GM23338 (cell line): ENCODE results near the gene PMM1. TPM values are rescaled to one million over a fixed set of nuclear protein-coding genes. Genes with fewer than 3 reads are reported as not detected.

Experiments
- ATAC-seq: fragments of 200-7000 bp; cut with Tn5 transposase; 3 replicates; pipeline ENCODE4 v1.9.1; 2020
- DNase-seq: peaks from one replicate; pipeline ENCODE4 v3.0.0-alpha.2; 2015; ENCODE audit warnings: low spot score
- H2AFZ ChIP-seq: fragments of 200-600 bp; sonication (generic); 2 replicates; pipeline ENCODE4 v1.8.0; 2016; ENCODE audit warnings: antibody characterized with exemption, mild to moderate bottlenecking, moderate library complexity
- H3F3A ChIP-seq: fragments of 200-600 bp; sonication (generic); replicated peaks from 2 replicates; pipeline ENCODE4 v1.8.0; 2017; ENCODE audit warnings: antibody characterized with exemption, mixed run types, low read depth
- H3K27ac ChIP-seq: fragments of 200-600 bp; sonication (generic); 2 replicates; pipeline ENCODE4 v1.6.1; 2016; ENCODE audit warnings: low read depth
- H3K27me3 ChIP-seq: fragments of 200-600 bp; sonication (generic); 2 replicates; pipeline ENCODE4 v1.8.0; 2016; ENCODE audit warnings: mild to moderate bottlenecking, mixed run types, moderate library complexity; ENCODE audit not compliant: insufficient read depth
- H3K36me3 ChIP-seq: fragments of 200-600 bp; sonication (generic); 2 replicates; pipeline ENCODE4 v1.8.0; 2016; ENCODE audit warnings: mild to moderate bottlenecking; ENCODE audit not compliant: insufficient read depth
- H3K4me1 ChIP-seq: fragments of 200-600 bp; sonication (generic); 2 replicates; pipeline ENCODE4 v1.8.0; 2016; ENCODE audit warnings: mild to moderate bottlenecking, moderate library complexity; ENCODE audit not compliant: insufficient read depth
- H3K4me2 ChIP-seq: fragments of 200-600 bp; sonication (generic); 2 replicates; pipeline ENCODE4 v1.7.1; 2017; ENCODE audit warnings: mixed run types
- H3K4me3 ChIP-seq: fragments of 200-600 bp; sonication (generic); 2 replicates; pipeline ENCODE4 v1.6.1; 2016; ENCODE audit warnings: mixed run types
- H3K79me2 ChIP-seq: fragments of 200-600 bp; sonication (generic); replicated peaks from 2 replicates; pipeline ENCODE4 v1.8.0; 2017; ENCODE audit warnings: mild to moderate bottlenecking; ENCODE audit not compliant: insufficient read depth
- H3K9me2 ChIP-seq: fragments of 200-600 bp; sonication (generic); 2 replicates; pipeline ENCODE4 v1.8.0; 2017; ENCODE audit not compliant: insufficient read depth
- H4K20me1 ChIP-seq: fragments of 200-600 bp; sonication (generic); replicated peaks from 2 replicates; pipeline ENCODE4 v1.8.0; 2017; ENCODE audit warnings: mild to moderate bottlenecking; ENCODE audit not compliant: insufficient read depth
- H3K27ac Mint-ChIP-seq: 2 replicates; pipeline ENCODE4 v1.8.0; 2020; ENCODE audit warnings: inconsistent platforms, mild to moderate bottlenecking, moderate library complexity, mixed read lengths
- H3K27me3 Mint-ChIP-seq: 3 replicates; pipeline ENCODE4 v1.8.0; 2022; ENCODE audit warnings: low read depth, mild to moderate bottlenecking, moderate library complexity, mixed read lengths, inconsistent platforms; ENCODE audit not compliant: insufficient read depth, poor library complexity
- H3K36me3 Mint-ChIP-seq: 3 replicates; pipeline ENCODE4 v1.8.0; 2021; ENCODE audit warnings: low read depth, mild to moderate bottlenecking, inconsistent platforms, moderate library complexity, mixed read lengths
- H3K4me1 Mint-ChIP-seq: 3 replicates; pipeline ENCODE4 v1.8.0; 2020; ENCODE audit warnings: mild to moderate bottlenecking, inconsistent platforms, mixed read lengths
- H3K4me3 Mint-ChIP-seq: 3 replicates; pipeline ENCODE4 v1.8.0; 2021; ENCODE audit warnings: moderate library complexity, mild to moderate bottlenecking, inconsistent platforms, mixed read lengths
- H3K9me3 Mint-ChIP-seq: 3 replicates; pipeline ENCODE4 v1.8.0; 2020; ENCODE audit warnings: moderate library complexity, mild to moderate bottlenecking, inconsistent platforms, mixed read lengths
- CREB1 ChIP-seq: fragments of 250-450 bp; sonication (Bioruptor Pico); IDR thresholded peaks from 2 replicates; pipeline ENCODE4 v1.5.0; 2020; ENCODE audit warnings: low read depth, mild to moderate bottlenecking, moderate library complexity
- EZH2 ChIP-seq: fragments of 200-600 bp; sonication (generic); IDR thresholded peaks from one replicate; pipeline ENCODE4 v1.8.0; 2017; ENCODE audit warnings: antibody characterized with exemption, mild to moderate bottlenecking, low read depth; ENCODE audit not compliant: unreplicated experiment
- EZH2phosphoT487 ChIP-seq: fragments of 200-600 bp; sonication (generic); IDR thresholded peaks from one replicate; pipeline ENCODE4 v1.8.1; 2018; ENCODE audit warnings: antibody characterized with exemption; ENCODE audit not compliant: unreplicated experiment
- JUNB ChIP-seq: IDR thresholded peaks from one replicate; pipeline ENCODE4 v1.6.1; 2016; ENCODE audit warnings: antibody characterized with exemption; ENCODE audit not compliant: unreplicated experiment
- NANOG ChIP-seq: IDR thresholded peaks from 2 replicates; pipeline ENCODE4 v1.6.1; 2016; ENCODE audit warnings: antibody characterized with exemption, borderline replicate concordance
- POLR2AphosphoS5 ChIP-seq: IDR thresholded peaks from 2 replicates; pipeline ENCODE4 v1.6.1; 2016; ENCODE audit warnings: antibody characterized with exemption, low read depth
- polyA plus RNA-seq: library from polyadenylated mRNA; unstranded; fragments of >200 nt; fragmentation: Nextera tagmentation; extraction: Ambion mirVana; gene quantifications from 2 replicates; pipeline ENCODE4 v1.2.1, GENCODE V29; 2016
- total RNA-seq: library from RNA; depleted of rRNA; stranded (reverse); fragments of >200 nt; shearing (Covaris generic); gene quantifications from 2 replicates; pipeline ENCODE4 v1.2.3, GENCODE V29; 2014
- TF ChIP-seq, protein P1 (sequence below): IDR thresholded peaks from one replicate; pipeline ENCODE4 v1.6.1; 2018; ENCODE audit warnings: antibody characterized with exemption; ENCODE audit not compliant: unreplicated experiment
- TF ChIP-seq, protein P2 (sequence below), 2 experiments: fragments of 200-600 bp in 1 of 2; sonication (generic) in 1 of 2; conservative IDR thresholded peaks; 2 replicates each; pipeline versions ENCODE4 v1.5.1 to v1.6.1; 2016 to 2017; ENCODE audit warnings: antibody characterized with exemption in 2 of 2, low read depth in 2 of 2, mild to moderate bottlenecking in 2 of 2, moderate library complexity in 1 of 2
- TF ChIP-seq, protein P3 (sequence below): IDR thresholded peaks from 2 replicates; pipeline ENCODE4 v1.6.1; 2016; ENCODE audit warnings: antibody characterized with exemption

PMM1 gene
- total and polyA plus RNA-seq, 2 experiments from 2014 or later = 8.7 to 9.9 TPM

DNA sequence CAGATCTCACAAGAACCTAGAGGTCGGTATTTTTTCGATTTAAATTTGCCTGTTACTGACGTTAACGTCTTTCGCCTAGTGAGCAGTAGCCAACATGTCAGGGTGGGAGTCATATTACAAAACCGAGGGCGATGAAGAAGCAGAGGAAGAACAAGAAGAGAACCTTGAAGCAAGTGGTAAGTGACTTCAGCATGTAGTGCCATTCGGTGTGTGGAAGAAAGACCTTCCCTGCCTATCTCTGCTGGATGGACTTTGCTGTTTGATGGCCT, 32.2 kb upstream of the PMM1 start:
- H3K27ac Mint-ChIP-seq = peak overlapping the region; percentile 100
- H3F3A ChIP-seq = peaks cover 22% of the 10 kb centered on the region; the same call in 1 of the 2 replicates
- peaks cover 51% of the 10 kb centered on the region for H3K36me3 Mint-ChIP-seq
- peaks cover 73% of the 10 kb centered on the region for H3K79me2 ChIP-seq
- H3K9me2 ChIP-seq = no peaks in the 10 kb centered on the region
- H3K27me3 Mint-ChIP-seq = peaks cover 18% of the 10 kb centered on the region
- peaks cover 18% of the 10 kb centered on the region for H4K20me1 ChIP-seq
- ATAC-seq (no peak), DNase-seq (no peak)
- peak overlapping the region; percentile 82 for H3K4me2 ChIP-seq
- peaks cover 15% of the 10 kb centered on the region for H3K4me1 ChIP-seq
- no peaks in the 10 kb centered on the region; the same call in 2 of the 3 replicates for H3K9me3 Mint-ChIP-seq
- H3K27ac ChIP-seq = peak overlapping the region; percentile 98
- TF ChIP-seq CREB1 (CRISPR knock-in tag) (no peak), NANOG (no peak), JUNB (no peak)
- TF ChIP-seq, protein P1, sequence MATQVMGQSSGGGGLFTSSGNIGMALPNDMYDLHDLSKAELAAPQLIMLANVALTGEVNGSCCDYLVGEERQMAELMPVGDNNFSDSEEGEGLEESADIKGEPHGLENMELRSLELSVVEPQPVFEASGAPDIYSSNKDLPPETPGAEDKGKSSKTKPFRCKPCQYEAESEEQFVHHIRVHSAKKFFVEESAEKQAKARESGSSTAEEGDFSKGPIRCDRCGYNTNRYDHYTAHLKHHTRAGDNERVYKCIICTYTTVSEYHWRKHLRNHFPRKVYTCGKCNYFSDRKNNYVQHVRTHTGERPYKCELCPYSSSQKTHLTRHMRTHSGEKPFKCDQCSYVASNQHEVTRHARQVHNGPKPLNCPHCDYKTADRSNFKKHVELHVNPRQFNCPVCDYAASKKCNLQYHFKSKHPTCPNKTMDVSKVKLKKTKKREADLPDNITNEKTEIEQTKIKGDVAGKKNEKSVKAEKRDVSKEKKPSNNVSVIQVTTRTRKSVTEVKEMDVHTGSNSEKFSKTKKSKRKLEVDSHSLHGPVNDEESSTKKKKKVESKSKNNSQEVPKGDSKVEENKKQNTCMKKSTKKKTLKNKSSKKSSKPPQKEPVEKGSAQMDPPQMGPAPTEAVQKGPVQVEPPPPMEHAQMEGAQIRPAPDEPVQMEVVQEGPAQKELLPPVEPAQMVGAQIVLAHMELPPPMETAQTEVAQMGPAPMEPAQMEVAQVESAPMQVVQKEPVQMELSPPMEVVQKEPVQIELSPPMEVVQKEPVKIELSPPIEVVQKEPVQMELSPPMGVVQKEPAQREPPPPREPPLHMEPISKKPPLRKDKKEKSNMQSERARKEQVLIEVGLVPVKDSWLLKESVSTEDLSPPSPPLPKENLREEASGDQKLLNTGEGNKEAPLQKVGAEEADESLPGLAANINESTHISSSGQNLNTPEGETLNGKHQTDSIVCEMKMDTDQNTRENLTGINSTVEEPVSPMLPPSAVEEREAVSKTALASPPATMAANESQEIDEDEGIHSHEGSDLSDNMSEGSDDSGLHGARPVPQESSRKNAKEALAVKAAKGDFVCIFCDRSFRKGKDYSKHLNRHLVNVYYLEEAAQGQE = no peak
- TF ChIP-seq, protein P2, sequence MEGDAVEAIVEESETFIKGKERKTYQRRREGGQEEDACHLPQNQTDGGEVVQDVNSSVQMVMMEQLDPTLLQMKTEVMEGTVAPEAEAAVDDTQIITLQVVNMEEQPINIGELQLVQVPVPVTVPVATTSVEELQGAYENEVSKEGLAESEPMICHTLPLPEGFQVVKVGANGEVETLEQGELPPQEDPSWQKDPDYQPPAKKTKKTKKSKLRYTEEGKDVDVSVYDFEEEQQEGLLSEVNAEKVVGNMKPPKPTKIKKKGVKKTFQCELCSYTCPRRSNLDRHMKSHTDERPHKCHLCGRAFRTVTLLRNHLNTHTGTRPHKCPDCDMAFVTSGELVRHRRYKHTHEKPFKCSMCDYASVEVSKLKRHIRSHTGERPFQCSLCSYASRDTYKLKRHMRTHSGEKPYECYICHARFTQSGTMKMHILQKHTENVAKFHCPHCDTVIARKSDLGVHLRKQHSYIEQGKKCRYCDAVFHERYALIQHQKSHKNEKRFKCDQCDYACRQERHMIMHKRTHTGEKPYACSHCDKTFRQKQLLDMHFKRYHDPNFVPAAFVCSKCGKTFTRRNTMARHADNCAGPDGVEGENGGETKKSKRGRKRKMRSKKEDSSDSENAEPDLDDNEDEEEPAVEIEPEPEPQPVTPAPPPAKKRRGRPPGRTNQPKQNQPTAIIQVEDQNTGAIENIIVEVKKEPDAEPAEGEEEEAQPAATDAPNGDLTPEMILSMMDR (conservative IDR thresholded peaks at IDR 0.05; ENCODE audit: low read depth in 2 of 2) = no peak
- H3K4me3 ChIP-seq = peak overlapping the region; percentile 80
- H3K4me1 Mint-ChIP-seq = peaks cover 20% of the 10 kb centered on the region
- H3K36me3 ChIP-seq = peaks cover 30% of the 10 kb centered on the region
- peak overlapping the region; percentile 98 for H3K4me3 Mint-ChIP-seq
- H3K27me3 ChIP-seq = no peaks in the 10 kb centered on the region
- no peak overlapping the region for H2AFZ ChIP-seq

DNA sequence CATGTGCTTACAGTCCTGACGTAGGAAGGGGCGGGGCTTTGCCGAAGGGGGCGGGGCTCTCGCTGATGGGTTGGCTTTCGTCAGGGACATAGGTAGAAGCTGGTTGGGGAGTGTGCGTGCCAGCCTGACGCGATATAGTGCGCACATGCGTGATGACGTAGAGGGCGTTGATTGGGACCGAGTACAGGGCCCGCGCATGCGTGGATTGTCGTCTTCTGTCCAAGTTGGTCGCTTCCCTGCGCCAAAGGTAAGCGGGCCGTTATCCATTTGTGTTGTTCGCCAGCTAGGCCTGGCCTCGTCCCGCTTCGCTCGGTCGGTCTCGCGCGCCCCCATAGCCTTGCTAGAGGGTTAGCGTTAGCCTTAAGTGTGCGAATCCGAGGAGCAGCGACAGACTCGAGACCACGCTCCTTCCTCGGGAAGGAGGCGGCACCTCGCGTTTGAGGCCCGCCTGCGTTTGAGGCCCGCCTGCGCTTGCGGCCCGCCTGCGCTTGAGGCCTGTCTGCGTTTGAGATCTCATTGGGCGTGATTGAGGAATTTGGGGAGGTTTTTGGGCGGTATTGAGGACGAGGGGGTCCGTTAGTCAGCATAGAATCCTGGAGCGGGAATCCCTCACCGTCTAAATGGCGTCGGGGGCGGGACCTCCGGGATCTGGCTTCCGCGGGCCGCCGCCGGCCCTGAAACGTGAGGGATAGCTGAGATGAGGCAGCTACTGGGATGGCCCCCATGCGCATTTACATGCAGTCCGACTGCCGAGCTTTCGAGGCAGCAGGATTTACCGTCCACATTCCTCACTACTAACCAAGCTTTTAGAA, 31.7 kb upstream of the PMM1 start, which contains the start of gene XRCC6:
XRCC6 (plus strand) TSS at position 197 of the 812 bp plus-strand sequence. CDS start 710 bp downstream, outside the sequence.
- H3K4me3 ChIP-seq = peak within 1 kb of the TSS; percentile 80
- peaks cover 18% of the 10 kb centered on the region for H4K20me1 ChIP-seq
- Mint-ChIP-seq H3K9me3 (no peaks in the 10 kb centered on the region; the same call in 2 of the 3 replicates), H3K4me3 (peak within 1 kb of the TSS; percentile 98), H3K27ac (peak within 1 kb of the TSS; percentile 100), H3K4me1 (peaks cover 22% of the 10 kb centered on the region), H3K36me3 (peaks cover 46% of the 10 kb centered on the region), H3K27me3 (peaks cover 18% of the 10 kb centered on the region)
- no peaks in the 10 kb centered on the region for H3K27me3 ChIP-seq
- ATAC-seq (peak; percentile 85), DNase-seq (peak; percentile 100)
- peak within 1 kb of the TSS; percentile 86 for H2AFZ ChIP-seq
- peaks cover 21% of the 10 kb centered on the region; the same call in 1 of the 2 replicates for H3F3A ChIP-seq
- peaks cover 25% of the 10 kb centered on the region for H3K36me3 ChIP-seq
- no peaks in the 10 kb centered on the region for H3K9me2 ChIP-seq
- peak within 1 kb of the TSS; percentile 94 for H3K4me2 ChIP-seq
- TF ChIP-seq POLR2AphosphoS5 = peak; percentile 93
- TF ChIP-seq, protein P3, sequence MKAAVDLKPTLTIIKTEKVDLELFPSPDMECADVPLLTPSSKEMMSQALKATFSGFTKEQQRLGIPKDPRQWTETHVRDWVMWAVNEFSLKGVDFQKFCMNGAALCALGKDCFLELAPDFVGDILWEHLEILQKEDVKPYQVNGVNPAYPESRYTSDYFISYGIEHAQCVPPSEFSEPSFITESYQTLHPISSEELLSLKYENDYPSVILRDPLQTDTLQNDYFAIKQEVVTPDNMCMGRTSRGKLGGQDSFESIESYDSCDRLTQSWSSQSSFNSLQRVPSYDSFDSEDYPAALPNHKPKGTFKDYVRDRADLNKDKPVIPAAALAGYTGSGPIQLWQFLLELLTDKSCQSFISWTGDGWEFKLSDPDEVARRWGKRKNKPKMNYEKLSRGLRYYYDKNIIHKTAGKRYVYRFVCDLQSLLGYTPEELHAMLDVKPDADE = no peak
- peak; percentile 97 for TF ChIP-seq CREB1 (CRISPR knock-in tag)
- TF ChIP-seq EZH2 = no peak
- TF ChIP-seq EZH2phosphoT487 = no peak
- peaks cover 73% of the 10 kb centered on the region for H3K79me2 ChIP-seq
- H3K27ac ChIP-seq = peak within 1 kb of the TSS; percentile 98
- peaks cover 15% of the 10 kb centered on the region for H3K4me1 ChIP-seq
